Body of pancreas (tissue), 4 donors: ENCODE data around the gene NDUFV1. TPM values are rescaled to one million over a fixed set of nuclear protein-coding genes. Genes with fewer than 3 reads are reported as not detected.

Source experiments
- ATAC-seq: fragments of 150-250 bp; one replicate; pipeline ENCODE4 v1.9.1; 2016
- DNase-seq, 4 donors: peaks; one replicate each; pipeline ENCODE4 v3.0.0-alpha.2; 2019
- H3K27ac ChIP-seq, 4 donors: fragments of 200-600 bp; sonication (generic); 1 replicate in 3 of 4; 2 replicates in 1 of 4; pipeline versions ENCODE4 v1.5.1 to v1.6.1; 2016 to 2019; ENCODE audit warnings: mild to moderate bottlenecking in 1 of 4, mixed read lengths in 1 of 4, moderate library complexity in 1 of 4
- H3K27me3 ChIP-seq, 2 donors: fragments of 200-600 bp; sonication (generic); one replicate each; pipeline ENCODE4 v1.6.0; 2016; ENCODE audit warnings: mild to moderate bottlenecking in 1 of 2
- H3K36me3 ChIP-seq, 2 donors: fragments of 200-600 bp; sonication (generic); replicated peaks in 1 of 2; 2 replicates each; pipeline ENCODE4 v1.5.1; 2016; ENCODE audit warnings: low read depth in 2 of 2; ENCODE audit not compliant: insufficient read depth in 1 of 2
- H3K4me1 ChIP-seq: fragments of 200-600 bp; sonication (generic); one replicate; pipeline ENCODE4 v1.6.0; 2016
- H3K4me3 ChIP-seq, 2 donors: fragments of 200-600 bp; sonication (generic); 1 replicate in 1 of 2; 2 replicates in 1 of 2; pipeline ENCODE4 v1.5.1; 2016 to 2019
- H3K9me3 ChIP-seq, 3 donors: fragments of 200-600 bp; sonication (generic); 1 replicate in 2 of 3; 2 replicates in 1 of 3; pipeline ENCODE4 v1.5.1; 2016
- CTCF ChIP-seq, 7 experiments: fragments of 450-650 bp in 4 of 7; fragments of 200-600 bp in 3 of 7; sonication (generic) in 3 of 7; IDR thresholded peaks; one replicate each; pipeline ENCODE4 v1.5.1; 2016 to 2019; ENCODE audit warnings: antibody characterized with exemption in 7 of 7
- POLR2A ChIP-seq, 3 donors: fragments of 450-650 bp; IDR thresholded peaks; one replicate each; pipeline ENCODE4 v1.6.1; 2016; ENCODE audit warnings: antibody characterized with exemption in 3 of 3, mild to moderate bottlenecking in 2 of 3
- WGBS, 2 donors: methylation state at CpG; one replicate each; pipeline ENCODE4 v1.1.5; 2017; 5-methylcytosine and 5-hydroxymethylcytosine counted together
- intact Hi-C: fragments of 100-400 bp; cut with DNase I; formaldehyde crosslinking; loops from one replicate; pipeline ENCODE4 v1.15.1; 2023
- total RNA-seq, 2 donors: library from RNA; depleted of rRNA; stranded (reverse); fragments of >200 nt; gene quantifications; one replicate each; pipeline ENCODE4 v1.1.0, GENCODE V29; 2016

Gene NDUFV1
- total RNA-seq, 2 donors from 2014 or later, result 209 to 264 TPM

GRCh38 chr11:67632175-67632981, 25.6 kb downstream of the NDUFV1 start:
- no peaks in the 10 kb centered on the region for H3K36me3 ChIP-seq
- H3K4me1 ChIP-seq, result peaks cover 42% of the 10 kb centered on the region
- H3K4me3 ChIP-seq, result no peak overlapping the region
- ATAC-seq (peak; percentile 36), DNase-seq (peak; percentile 91 to 96 (median 94))
- peak overlapping the region; percentile 46 to 93 (median 82) for H3K27ac ChIP-seq
- TF ChIP-seq POLR2A (IDR thresholded peaks at IDR 0.05), result no peak
- peak in 1 of 7 experiments; percentile 6 for TF ChIP-seq CTCF (IDR thresholded peaks at IDR 0.05)
- 30 to 55% methylated on average over 7 to 12 of the region's 12 CpGs for WGBS, 2 donors
- intact Hi-C loops, result no loop called here
- H3K9me3 ChIP-seq, result no peaks in the 10 kb centered on the region
- H3K27me3 ChIP-seq, result no peaks in the 10 kb centered on the region

- Histone ChIP-seq H3K27me3 (no peaks in the 10 kb centered on the region), H3K4me1 (peaks cover 42% of the 10 kb centered on the region), H3K27ac (peak overlapping the region; percentile 30 to 93 (median 68)), H3K9me3 (no peaks in the 10 kb centered on the region), H3K36me3 (no peaks in the 10 kb centered on the region), H3K4me3 (no peak overlapping the region)
- ATAC-seq (no peak), DNase-seq (no peak)
- 87% methylated on average over 25 to 30 of the region's 30 CpGs for WGBS, 2 donors
- TF ChIP-seq POLR2A (IDR thresholded peaks at IDR 0.05) (no peak), CTCF (IDR thresholded peaks at IDR 0.05) (no peak)
- intact Hi-C loops, result no loop called here
These were observed 26.4 kb downstream of the NDUFV1 start for GRCh38 chr11:67632982-67633755.

- TF ChIP-seq CTCF (IDR thresholded peaks at IDR 0.05) (no peak), POLR2A (IDR thresholded peaks at IDR 0.05) (no peak)
- intact Hi-C loops, result no loop called here
- no peaks in the 10 kb centered on the region for H3K9me3 ChIP-seq
- no peak for ATAC-seq
- H3K4me1 ChIP-seq, result peaks cover 38% of the 10 kb centered on the region
- no peak for DNase-seq
- no peaks in the 10 kb centered on the region for H3K36me3 ChIP-seq
- no peak overlapping the region for H3K27ac ChIP-seq
- H3K27me3 ChIP-seq, result no peaks in the 10 kb centered on the region
- H3K4me3 ChIP-seq, result no peak overlapping the region
- WGBS, 2 donors, result 80 to 83% methylated on average over 11 to 17 of the region's 22 CpGs
These were observed 27.1 kb downstream of the NDUFV1 start for GRCh38 chr11:67633758-67634365.

- ATAC-seq (no peak), DNase-seq (no peak)
- Histone ChIP-seq H3K9me3 (no peaks in the 10 kb centered on the region), H3K4me1 (peaks cover 30% of the 10 kb centered on the region), H3K36me3 (no peaks in the 10 kb centered on the region), H3K4me3 (no peak overlapping the region), H3K27ac (no peak overlapping the region), H3K27me3 (no peaks in the 10 kb centered on the region)
- 83 to 90% methylated on average over 4 to 20 of the region's 20 CpGs for WGBS, 2 donors
- TF ChIP-seq POLR2A (IDR thresholded peaks at IDR 0.05), result no peak
- intact Hi-C loops, result no loop called here
These were observed 27.9 kb downstream of the NDUFV1 start for GRCh38 chr11:67634366-67635230.
